Thyroid gland (tissue), 4 donors: Measurements from ENCODE around the gene COG7.

Experiments
- CTCF ChIP-seq, 6 experiments: fragments of 200-600 bp in 3 of 6; fragments of 450-650 bp in 3 of 6; sonication (generic) in 3 of 6; IDR thresholded peaks; one replicate each; pipeline ENCODE4 v1.5.1; 2016 to 2019; ENCODE audit warnings: antibody characterized with exemption in 6 of 6, mild to moderate bottlenecking in 2 of 6, inconsistent platforms in 1 of 6, moderate library complexity in 1 of 6
- POLR2A ChIP-seq, 2 donors: fragments of 450-650 bp; IDR thresholded peaks; one replicate each; pipeline ENCODE4 v1.6.1; 2017; ENCODE audit warnings: antibody characterized with exemption in 2 of 2, mild to moderate bottlenecking in 2 of 2, moderate library complexity in 1 of 2

GRCh38 chr16:23342083-23342640, 110.8 kb downstream of the COG7 start:
- TF ChIP-seq POLR2A (IDR thresholded peaks at IDR 0.05) = no peak
- no peak for TF ChIP-seq CTCF (IDR thresholded peaks at IDR 0.05)
